Colonic mucosa (tissue), 4 donors: Measurements from ENCODE around the gene HSPA12A. TPM values are rescaled to one million over a fixed set of nuclear protein-coding genes. Genes with fewer than 3 reads are reported as not detected.

Experiments used
- DNase-seq: peaks from one replicate; pipeline ENCODE4 v3.0.0-alpha.2; 2020
- H3K27ac ChIP-seq: fragments of 200-600 bp; one replicate; pipeline ENCODE4 v1.8.0; 2021
- H3K27me3 ChIP-seq: fragments of 200-600 bp; one replicate; pipeline ENCODE4 v1.8.0; 2021
- H3K36me3 ChIP-seq: fragments of 200-600 bp; one replicate; pipeline ENCODE4 v1.8.0; 2021
- H3K4me1 ChIP-seq: fragments of 200-600 bp; one replicate; pipeline ENCODE4 v1.8.0; 2021; ENCODE audit warnings: mild to moderate bottlenecking
- H3K4me3 ChIP-seq: fragments of 200-600 bp; one replicate; pipeline ENCODE4 v1.8.0; 2021
- H3K9ac ChIP-seq, 2 donors: one replicate each; pipeline ENCODE4 v1.7.0; 2013; ENCODE audit warnings: control low read depth in 2 of 2, low read depth in 2 of 2, low read length in 2 of 2
- H3K9me3 ChIP-seq: fragments of 200-600 bp; one replicate; pipeline ENCODE4 v1.8.0; 2021
- intact Hi-C: fragments of 100-400 bp; cut with DNase I; formaldehyde crosslinking; loops from one replicate; pipeline ENCODE4 v1.14.1; 2022
- total RNA-seq, 2 donors: library from RNA; stranded (reverse); fragmentation: NEBNext Ultra II Directional in 1 of 2; extraction: Animal tissue kit (Norgen Biotek cat#: 25700) in 1 of 2; gene quantifications; one replicate each; pipeline ENCODE4 v1.2.1, GENCODE V29; 2021
- TF ChIP-seq, protein P1 (sequence below): fragments of 200-600 bp; IDR thresholded peaks from one replicate; pipeline ENCODE4 v1.8.0; 2022; ENCODE audit warnings: antibody characterized with exemption, mild to moderate bottlenecking
- donor health status: healthy.
- donor health status: DM: no; HTN: no; CAD: no.
- donor health status: DM: no; HTN: no; CAD: no.

Gene HSPA12A
- total RNA-seq, 2 donors from 2014 or later: 6.2 to 7.0 TPM

DNA sequence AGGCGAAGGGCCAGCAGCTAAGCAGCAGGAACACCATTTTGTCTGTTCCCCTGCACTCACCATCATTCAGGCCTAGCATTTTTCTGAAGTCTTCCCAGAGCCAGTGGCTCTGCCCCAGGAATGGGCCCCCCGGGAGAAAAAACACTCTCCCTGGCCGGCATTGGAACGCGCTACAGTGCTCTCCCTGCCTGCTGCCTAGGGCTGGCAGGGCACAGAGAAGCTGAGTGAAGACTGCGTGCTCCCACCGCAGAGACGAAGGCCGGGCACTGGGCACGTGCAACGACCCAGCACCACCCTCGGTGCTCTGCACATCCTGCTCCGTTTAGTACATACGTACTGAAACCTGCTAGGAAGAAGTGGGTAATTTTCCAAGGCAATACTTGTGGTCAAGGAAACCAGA, 34.4 kb downstream of the HSPA12A start:
- no peak for DNase-seq
- H3K27me3 ChIP-seq: no peaks in the 10 kb centered on the region
- intact Hi-C loops: no loop called here
- no peak overlapping the region for H3K4me3 ChIP-seq
- H3K27ac ChIP-seq: no peak overlapping the region
- TF ChIP-seq, protein P1, sequence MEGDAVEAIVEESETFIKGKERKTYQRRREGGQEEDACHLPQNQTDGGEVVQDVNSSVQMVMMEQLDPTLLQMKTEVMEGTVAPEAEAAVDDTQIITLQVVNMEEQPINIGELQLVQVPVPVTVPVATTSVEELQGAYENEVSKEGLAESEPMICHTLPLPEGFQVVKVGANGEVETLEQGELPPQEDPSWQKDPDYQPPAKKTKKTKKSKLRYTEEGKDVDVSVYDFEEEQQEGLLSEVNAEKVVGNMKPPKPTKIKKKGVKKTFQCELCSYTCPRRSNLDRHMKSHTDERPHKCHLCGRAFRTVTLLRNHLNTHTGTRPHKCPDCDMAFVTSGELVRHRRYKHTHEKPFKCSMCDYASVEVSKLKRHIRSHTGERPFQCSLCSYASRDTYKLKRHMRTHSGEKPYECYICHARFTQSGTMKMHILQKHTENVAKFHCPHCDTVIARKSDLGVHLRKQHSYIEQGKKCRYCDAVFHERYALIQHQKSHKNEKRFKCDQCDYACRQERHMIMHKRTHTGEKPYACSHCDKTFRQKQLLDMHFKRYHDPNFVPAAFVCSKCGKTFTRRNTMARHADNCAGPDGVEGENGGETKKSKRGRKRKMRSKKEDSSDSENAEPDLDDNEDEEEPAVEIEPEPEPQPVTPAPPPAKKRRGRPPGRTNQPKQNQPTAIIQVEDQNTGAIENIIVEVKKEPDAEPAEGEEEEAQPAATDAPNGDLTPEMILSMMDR: no peak
- H3K36me3 ChIP-seq: no peaks in the 10 kb centered on the region
- H3K4me1 ChIP-seq: no peaks in the 10 kb centered on the region
- H3K9ac ChIP-seq: no peak overlapping the region
- no peaks in the 10 kb centered on the region for H3K9me3 ChIP-seq

DNA sequence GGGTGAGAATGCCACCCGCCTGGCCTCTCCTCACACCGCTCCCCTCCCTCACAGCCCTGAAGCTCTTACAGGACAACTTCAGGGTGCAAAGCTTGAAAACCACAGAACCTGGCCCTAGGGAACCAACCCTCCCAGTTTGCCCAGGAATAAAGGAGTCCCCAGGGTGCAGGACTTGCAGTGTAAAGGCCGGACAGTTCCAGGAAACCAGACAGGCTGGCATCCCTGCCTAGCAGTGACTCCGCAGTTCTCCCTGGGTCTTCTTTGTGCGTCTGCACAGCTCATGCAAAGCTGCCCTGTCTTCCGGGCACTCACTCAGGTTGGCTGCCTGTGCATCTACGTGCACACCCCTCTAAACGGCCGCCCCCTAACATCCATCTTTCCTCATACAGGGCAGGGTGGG, 36.1 kb downstream of the HSPA12A start:
- Histone ChIP-seq H3K27ac (no peak overlapping the region), H3K27me3 (no peaks in the 10 kb centered on the region), H3K9me3 (no peaks in the 10 kb centered on the region), H3K4me3 (no peak overlapping the region), H3K36me3 (no peaks in the 10 kb centered on the region), H3K9ac (no peak overlapping the region), H3K4me1 (no peaks in the 10 kb centered on the region)
- TF ChIP-seq, protein P1: no peak
- no peak for DNase-seq
- intact Hi-C loops: no loop called here

DNA sequence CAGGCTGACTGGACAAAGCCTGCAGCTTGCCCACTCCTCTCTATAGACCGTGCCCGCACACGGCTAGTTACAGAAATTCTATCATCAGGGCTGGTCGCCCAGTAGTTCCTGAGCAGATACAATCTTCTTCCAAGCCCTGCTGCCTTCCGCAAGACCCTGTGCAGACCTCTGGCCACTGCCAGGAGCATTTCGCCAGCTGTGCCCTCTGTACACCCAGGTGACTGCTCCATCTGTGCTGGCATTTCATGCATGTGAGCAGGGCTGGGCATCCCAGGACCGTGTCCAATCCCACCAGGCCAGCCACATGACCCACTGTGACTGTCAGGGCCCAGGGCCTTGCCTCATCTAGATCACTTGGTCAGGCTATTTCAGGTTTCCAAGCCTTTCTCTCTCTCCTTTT, 36.9 kb downstream of the HSPA12A start:
- TF ChIP-seq, protein P1: no peak
- no peak for DNase-seq
- Histone ChIP-seq H3K36me3 (no peaks in the 10 kb centered on the region), H3K27me3 (no peaks in the 10 kb centered on the region), H3K9me3 (no peaks in the 10 kb centered on the region), H3K4me3 (no peak overlapping the region), H3K4me1 (no peaks in the 10 kb centered on the region), H3K27ac (no peak overlapping the region), H3K9ac (no peak overlapping the region)
- intact Hi-C loops: no loop called here

DNA sequence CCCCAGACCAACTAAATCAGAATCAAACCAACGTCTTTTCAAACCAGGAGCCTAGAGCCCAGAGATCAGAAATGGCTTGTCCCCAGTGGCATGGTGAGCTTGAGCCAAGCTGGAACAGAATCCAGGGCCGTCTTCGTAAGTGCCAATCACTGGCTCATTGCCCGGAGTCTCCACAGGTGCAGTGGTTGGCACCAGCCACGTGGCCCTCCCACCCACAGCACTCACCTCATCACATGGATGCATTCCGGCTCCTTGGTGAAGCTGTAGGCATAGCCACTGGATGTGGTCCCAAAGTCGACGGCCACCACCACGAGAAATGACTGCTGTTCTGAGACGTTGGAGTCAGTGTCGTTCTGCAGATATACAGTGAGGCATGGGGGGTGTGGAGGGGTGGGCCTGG, 37.4 kb downstream of the HSPA12A start:
- TF ChIP-seq, protein P1: no peak
- DNase-seq: no peak
- Histone ChIP-seq H3K9me3 (no peaks in the 10 kb centered on the region), H3K4me1 (no peaks in the 10 kb centered on the region), H3K36me3 (no peaks in the 10 kb centered on the region), H3K9ac (no peak overlapping the region), H3K4me3 (no peak overlapping the region), H3K27me3 (no peaks in the 10 kb centered on the region), H3K27ac (no peak overlapping the region)
- intact Hi-C loops: no loop called here

DNA sequence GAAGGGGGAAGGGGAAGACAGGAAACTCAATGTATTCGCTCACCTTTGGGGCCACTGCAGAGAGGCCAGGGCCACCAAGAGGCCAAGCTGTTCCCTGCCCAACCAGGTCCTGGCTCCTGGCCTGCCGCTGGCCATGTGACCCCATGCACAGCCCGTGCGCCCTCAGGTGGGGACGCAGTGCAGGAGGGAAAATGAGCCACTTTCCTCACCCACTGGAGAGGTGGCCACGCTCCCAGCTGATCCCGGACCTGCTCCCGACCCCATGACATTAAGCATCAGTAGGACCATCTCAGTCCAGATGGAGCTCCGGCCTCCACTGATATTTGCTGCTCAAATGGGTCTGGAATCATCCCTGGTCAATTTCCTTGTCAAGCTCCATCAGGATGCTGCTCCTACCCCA, 40.2 kb downstream of the HSPA12A start:
- intact Hi-C loops: no loop called here
- Histone ChIP-seq H3K27ac (no peak overlapping the region), H3K36me3 (no peaks in the 10 kb centered on the region), H3K9ac (no peak overlapping the region), H3K9me3 (no peaks in the 10 kb centered on the region), H3K4me1 (no peaks in the 10 kb centered on the region), H3K27me3 (no peaks in the 10 kb centered on the region), H3K4me3 (no peak overlapping the region)
- TF ChIP-seq, protein P1: no peak
- no peak for DNase-seq
